ENCODE data around the gene E2F6. TPM values are rescaled to one million over a fixed set of nuclear protein-coding genes. Genes with fewer than 3 reads are reported as not detected.

The E2F6 gene
- total and polyA plus RNA-seq, 2 of the 13 experiments (the other 11 are each of a cell fraction or from before 2014, with no cell fraction given): 27.3 to 36.0 TPM

GRCh38 chr2:11482473-11483035 lies 16.6 kb upstream of the E2F6 start (continued):
- no peak for TF ChIP-seq CENPBD1 (CRISPR knock-in tag; IDR thresholded peaks at IDR 0.05; ENCODE audit: borderline replicate concordance, low read depth)
- TF ChIP-seq DR1 (CRISPR knock-in tag; IDR thresholded peaks at IDR 0.05): no peak
- TF ChIP-seq SMAD1 (CRISPR knock-in tag; IDR thresholded peaks at IDR 0.05; ENCODE audit: borderline replicate concordance, low read depth): no peak
- no peak for TF ChIP-seq CHD4 (IDR thresholded peaks at IDR 0.05; ENCODE audit: borderline replicate concordance, low read length)
- no peak for TF ChIP-seq ZNF317 (CRISPR knock-in tag; IDR thresholded peaks at IDR 0.05)
- TF ChIP-seq AHDC1 (CRISPR knock-in tag; IDR thresholded peaks at IDR 0.05; ENCODE audit: borderline replicate concordance): no peak
- 0 out of 2 replicates have a peak, but pooled peaks have one; percentile 14 for TF ChIP-seq AKAP8 (CRISPR knock-in tag; IDR thresholded peaks at IDR 0.05)
- TF ChIP-seq ZNF136 (CRISPR knock-in tag; IDR thresholded peaks at IDR 0.05; ENCODE audit: low read depth): no peak
- peak; percentile 75; the same call in 1 of the 2 replicates for TF ChIP-seq IRX3 (CRISPR knock-in tag; IDR thresholded peaks at IDR 0.05; ENCODE audit: borderline replicate concordance, low read depth)
- no peak for TF ChIP-seq REPIN1 (CRISPR knock-in tag; IDR thresholded peaks at IDR 0.05; ENCODE audit: borderline replicate concordance, low read depth)
- TF ChIP-seq ZKSCAN8 (CRISPR knock-in tag; IDR thresholded peaks at IDR 0.05; ENCODE audit: borderline replicate concordance): no peak
- TF ChIP-seq ZNF660 (CRISPR knock-in tag; IDR thresholded peaks at IDR 0.05; ENCODE audit: borderline replicate concordance, low read depth): no peak
- no peak; the same call in 1 of the 2 replicates for TF ChIP-seq THRA (CRISPR knock-in tag; IDR thresholded peaks at IDR 0.05; ENCODE audit: borderline replicate concordance)
- no peak for TF ChIP-seq DPF2 (CRISPR knock-in tag; IDR thresholded peaks at IDR 0.05; ENCODE audit: borderline replicate concordance, low read depth)
- no peak for TF ChIP-seq ZNF234 (CRISPR knock-in tag; conservative IDR thresholded peaks at IDR 0.05)
- TF ChIP-seq ZFY (CRISPR knock-in tag; IDR thresholded peaks at IDR 0.05): peak; percentile 69
- TF ChIP-seq ZFX (CRISPR knock-in tag; IDR thresholded peaks at IDR 0.05; ENCODE audit: low read depth): peak; percentile 69; the same call in 1 of the 2 replicates
- no peak for TF ChIP-seq ZNF121 (CRISPR knock-in tag; IDR thresholded peaks at IDR 0.05)
- no peak for TF ChIP-seq ZNF83 (CRISPR knock-in tag; IDR thresholded peaks at IDR 0.05; ENCODE audit: borderline replicate concordance)
- TF ChIP-seq MTERF4 (CRISPR knock-in tag; IDR thresholded peaks at IDR 0.05): peak; percentile 29; the same call in 1 of the 2 replicates
- TF ChIP-seq ZNF850 (CRISPR knock-in tag; conservative IDR thresholded peaks at IDR 0.05): no peak
- no peak for TF ChIP-seq ZBTB1 (CRISPR knock-in tag; IDR thresholded peaks at IDR 0.05; ENCODE audit: borderline replicate concordance)

All from HepG2 (cell line).